Measurements from ENCODE around the gene ZNF441. TPM values are rescaled to one million over a fixed set of nuclear protein-coding genes. Genes with fewer than 3 reads are reported as not detected.

Gene ZNF441
- total RNA-seq, 1 donor from 2014 or later: 5.7 TPM

Other genes with a start within 250 kb of the ZNF441 start
- 28.4 TPM for gene ECSIT, start 237.9 kb upstream of the ZNF441 start, total RNA-seq
- gene CNN1, start 228.1 kb upstream of the ZNF441 start, total RNA-seq: 21.8 TPM
- 35.0 TPM for gene ELOF1, start 207.8 kb upstream of the ZNF441 start, total RNA-seq
- gene ACP5, start 189.4 kb upstream of the ZNF441 start, total RNA-seq: 35.0 TPM
- 5.4 TPM for gene ZNF627, start 169.5 kb upstream of the ZNF441 start, total RNA-seq
- gene ZNF823, start 28.1 kb upstream of the ZNF441 start, total RNA-seq: 6.8 TPM
- gene ZNF491, start 31.5 kb downstream of the ZNF441 start, total RNA-seq: 1.5 TPM
- gene ZNF440, start 47.3 kb downstream of the ZNF441 start, total RNA-seq: 12.2 TPM
- gene ZNF439, start 81.7 kb downstream of the ZNF441 start, total RNA-seq: 2.3 TPM
- gene ZNF69, start 120.8 kb downstream of the ZNF441 start, total RNA-seq: 6.4 TPM
- 9.1 TPM for gene ZNF700, start 158.1 kb downstream of the ZNF441 start, total RNA-seq
- 0.87 TPM for gene ZNF763, start 198.0 kb downstream of the ZNF441 start, total RNA-seq

Measured in mesenteric fat pad (tissue), 1 donor.